Measurements from ENCODE around the gene LGALS3BP.

DNA sequence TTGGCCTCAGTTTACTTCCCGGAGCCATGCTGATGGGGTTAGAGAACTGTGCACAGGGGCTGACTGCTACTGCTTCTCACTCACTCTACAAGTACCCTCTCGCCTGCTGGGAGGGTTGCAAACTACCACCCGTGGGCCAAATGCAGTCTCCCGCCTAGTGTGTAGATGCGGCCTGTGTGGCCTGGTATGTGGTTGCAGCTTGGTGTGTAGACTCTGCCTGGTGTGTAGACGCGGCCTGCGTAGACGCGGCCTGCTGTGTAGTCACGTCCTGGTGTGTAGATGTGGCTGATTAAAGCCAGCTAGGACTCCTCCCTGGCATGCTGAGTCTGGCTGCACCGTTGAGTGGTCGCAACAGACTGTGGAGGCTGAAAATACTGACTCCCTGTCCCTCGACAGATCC lies 22.6 kb upstream of the LGALS3BP start:
- TF ChIP-seq CTCF (IDR thresholded peaks at IDR 0.05 in 8 of 11, conservative IDR thresholded peaks at IDR 0.05 in 3 of 11), result no peak
- TF ChIP-seq POLR2A (IDR thresholded peaks at IDR 0.05), result no peak

Measured in spleen (tissue), 7 donors.